Fibroblast of skin of scalp (primary cell): Measurements from ENCODE around the gene ZNF878.

Experiments
- DNase-seq: peaks from one replicate; pipeline ENCODE4 v3.0.0-alpha.2; 2013

ZNF878 gene

DNA sequence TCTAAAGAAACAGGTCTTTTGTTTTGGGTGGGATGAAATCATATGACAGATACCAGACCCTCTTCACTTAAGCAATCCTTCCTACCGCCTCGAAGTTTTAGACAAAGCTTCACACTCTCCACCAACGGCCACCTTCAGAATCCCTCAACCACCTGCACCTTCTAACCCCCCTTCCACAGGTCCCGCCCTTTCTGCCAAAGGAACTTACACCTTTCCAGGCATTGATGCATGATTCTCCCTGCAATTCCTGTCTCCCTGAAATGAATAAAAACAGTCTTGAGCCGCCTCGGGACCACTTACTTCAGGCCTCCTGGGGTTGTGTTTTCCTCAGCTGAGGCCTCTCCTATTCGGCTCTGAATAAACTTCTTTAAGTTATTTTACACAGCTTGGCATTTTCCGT lies 18.1 kb downstream of the ZNF878 start:
- DNase-seq, result no peak

DNA sequence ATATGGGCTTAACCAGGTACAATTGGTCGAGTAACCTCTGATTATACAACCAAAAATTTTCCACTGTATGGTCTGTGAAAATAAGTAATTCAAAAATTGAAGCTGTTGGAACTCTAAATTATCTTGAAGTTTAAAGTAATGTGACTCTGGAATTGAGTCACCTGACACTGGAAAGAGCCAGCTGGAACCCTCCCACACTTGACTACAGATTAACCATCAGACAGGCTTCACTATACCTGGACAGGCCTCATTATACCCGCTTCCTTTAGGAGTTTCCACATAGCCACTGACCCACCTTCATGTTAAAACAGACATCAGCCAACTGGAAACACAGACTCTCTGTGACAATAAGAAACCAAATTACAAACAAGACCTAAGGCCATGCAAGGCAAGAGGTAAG lies 18.6 kb downstream of the ZNF878 start:
- DNase-seq, result no peak

DNA sequence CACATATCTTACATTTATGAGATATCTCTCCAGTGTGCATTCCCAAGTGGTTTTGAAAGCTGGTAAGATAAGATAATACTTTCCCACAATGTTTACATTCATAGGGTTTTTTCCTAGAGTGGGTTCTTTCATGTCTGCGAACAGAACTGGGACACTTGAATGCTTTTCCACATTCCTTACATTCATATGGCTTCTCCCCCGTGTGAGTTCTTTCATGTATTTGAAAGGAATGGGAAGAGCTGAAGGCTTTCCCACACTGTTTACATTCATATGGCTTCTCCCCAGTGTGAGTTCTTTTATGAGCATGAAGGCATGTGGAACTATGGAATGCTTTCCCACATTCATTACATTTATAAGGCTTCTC lies 37.0 kb downstream of the ZNF878 start:
- DNase-seq, result peak; percentile 21

GRCh38 chr19:12015015-12015752 lies 37.6 kb downstream of the ZNF878 start:
- no peak for DNase-seq

GRCh38 chr19:12000152-12000981 lies 52.4 kb downstream of the ZNF878 start:
- peak; percentile 22 for DNase-seq

- peak; percentile 77 for DNase-seq
Measured at GRCh38 chr19:11995174-11995573, 57.6 kb downstream of the ZNF878 start.
